Progenitor cell of endocrine pancreas (in vitro differentiated cells): ENCODE measurements around the gene NBEA. TPM values are rescaled to one million over a fixed set of nuclear protein-coding genes. Genes with fewer than 3 reads are reported as not detected.
A peak's percentile ranks its signal among the peaks of the same experiment; 100 is the strongest.

Experiments used
- DNase-seq: peaks from one replicate; pipeline ENCODE4 v3.0.0; 2021; ENCODE audit warnings: low spot score; ENCODE audit not compliant: unreplicated experiment
- H3K27ac Mint-ChIP-seq: 2 replicates; pipeline ENCODE4 v1.8.0; 2021; ENCODE audit warnings: mild to moderate bottlenecking, moderate library complexity, mixed read lengths
- H3K27me3 Mint-ChIP-seq: 2 replicates; pipeline ENCODE4 v1.8.0; 2021; ENCODE audit warnings: mixed read lengths
- H3K36me3 Mint-ChIP-seq: 2 replicates; pipeline ENCODE4 v1.8.0; 2022; ENCODE audit warnings: mixed read lengths; ENCODE audit not compliant: insufficient read depth
- H3K4me1 Mint-ChIP-seq: 2 replicates; pipeline ENCODE4 v1.8.0; 2021; ENCODE audit warnings: low read depth, mixed read lengths
- H3K4me3 Mint-ChIP-seq: 2 replicates; pipeline ENCODE4 v1.8.0; 2021; ENCODE audit warnings: low read depth, mild to moderate bottlenecking, moderate library complexity, mixed read lengths
- H3K9me3 Mint-ChIP-seq: 2 replicates; pipeline ENCODE4 v1.8.0; 2021; ENCODE audit warnings: low read depth, mixed read lengths
- long read RNA-seq: library from polyadenylated mRNA; unstranded; transcript quantifications from one replicate; pipeline ENCODE4 v2.0.0, GENCODE V29; 2020
- total RNA-seq: library from RNA; stranded (reverse); gene quantifications from 2 replicates; pipeline ENCODE4 v1.2.1, GENCODE V29; 2021
- TF ChIP-seq, protein P1 (sequence below): fragments of 200-600 bp; sonication (generic); IDR thresholded peaks from one replicate; pipeline ENCODE4 v1.5.0; 2021; ENCODE audit warnings: antibody characterized with exemption, mild to moderate bottlenecking; ENCODE audit not compliant: unreplicated experiment

NBEA gene, protein sequence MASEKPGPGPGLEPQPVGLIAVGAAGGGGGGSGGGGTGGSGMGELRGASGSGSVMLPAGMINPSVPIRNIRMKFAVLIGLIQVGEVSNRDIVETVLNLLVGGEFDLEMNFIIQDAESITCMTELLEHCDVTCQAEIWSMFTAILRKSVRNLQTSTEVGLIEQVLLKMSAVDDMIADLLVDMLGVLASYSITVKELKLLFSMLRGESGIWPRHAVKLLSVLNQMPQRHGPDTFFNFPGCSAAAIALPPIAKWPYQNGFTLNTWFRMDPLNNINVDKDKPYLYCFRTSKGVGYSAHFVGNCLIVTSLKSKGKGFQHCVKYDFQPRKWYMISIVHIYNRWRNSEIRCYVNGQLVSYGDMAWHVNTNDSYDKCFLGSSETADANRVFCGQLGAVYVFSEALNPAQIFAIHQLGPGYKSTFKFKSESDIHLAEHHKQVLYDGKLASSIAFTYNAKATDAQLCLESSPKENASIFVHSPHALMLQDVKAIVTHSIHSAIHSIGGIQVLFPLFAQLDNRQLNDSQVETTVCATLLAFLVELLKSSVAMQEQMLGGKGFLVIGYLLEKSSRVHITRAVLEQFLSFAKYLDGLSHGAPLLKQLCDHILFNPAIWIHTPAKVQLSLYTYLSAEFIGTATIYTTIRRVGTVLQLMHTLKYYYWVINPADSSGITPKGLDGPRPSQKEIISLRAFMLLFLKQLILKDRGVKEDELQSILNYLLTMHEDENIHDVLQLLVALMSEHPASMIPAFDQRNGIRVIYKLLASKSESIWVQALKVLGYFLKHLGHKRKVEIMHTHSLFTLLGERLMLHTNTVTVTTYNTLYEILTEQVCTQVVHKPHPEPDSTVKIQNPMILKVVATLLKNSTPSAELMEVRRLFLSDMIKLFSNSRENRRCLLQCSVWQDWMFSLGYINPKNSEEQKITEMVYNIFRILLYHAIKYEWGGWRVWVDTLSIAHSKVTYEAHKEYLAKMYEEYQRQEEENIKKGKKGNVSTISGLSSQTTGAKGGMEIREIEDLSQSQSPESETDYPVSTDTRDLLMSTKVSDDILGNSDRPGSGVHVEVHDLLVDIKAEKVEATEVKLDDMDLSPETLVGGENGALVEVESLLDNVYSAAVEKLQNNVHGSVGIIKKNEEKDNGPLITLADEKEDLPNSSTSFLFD (N-terminal part only)
- total RNA-seq: 20.9 and 21.7 TPM in 2 replicates
- long read RNA-seq, partial matches to known transcripts: 17 of 22 reads
- long read RNA-seq, other reads (novel, unspliced or antisense): 5 of 22 reads

GRCh38 chr13:34941835-34942731, at the start of gene NBEA:
Gene NBEA, plus strand, starts transcription at chr13:34942270. Its CDS starts 551 bp downstream, at chr13:34942821.
- TF ChIP-seq, protein P1, sequence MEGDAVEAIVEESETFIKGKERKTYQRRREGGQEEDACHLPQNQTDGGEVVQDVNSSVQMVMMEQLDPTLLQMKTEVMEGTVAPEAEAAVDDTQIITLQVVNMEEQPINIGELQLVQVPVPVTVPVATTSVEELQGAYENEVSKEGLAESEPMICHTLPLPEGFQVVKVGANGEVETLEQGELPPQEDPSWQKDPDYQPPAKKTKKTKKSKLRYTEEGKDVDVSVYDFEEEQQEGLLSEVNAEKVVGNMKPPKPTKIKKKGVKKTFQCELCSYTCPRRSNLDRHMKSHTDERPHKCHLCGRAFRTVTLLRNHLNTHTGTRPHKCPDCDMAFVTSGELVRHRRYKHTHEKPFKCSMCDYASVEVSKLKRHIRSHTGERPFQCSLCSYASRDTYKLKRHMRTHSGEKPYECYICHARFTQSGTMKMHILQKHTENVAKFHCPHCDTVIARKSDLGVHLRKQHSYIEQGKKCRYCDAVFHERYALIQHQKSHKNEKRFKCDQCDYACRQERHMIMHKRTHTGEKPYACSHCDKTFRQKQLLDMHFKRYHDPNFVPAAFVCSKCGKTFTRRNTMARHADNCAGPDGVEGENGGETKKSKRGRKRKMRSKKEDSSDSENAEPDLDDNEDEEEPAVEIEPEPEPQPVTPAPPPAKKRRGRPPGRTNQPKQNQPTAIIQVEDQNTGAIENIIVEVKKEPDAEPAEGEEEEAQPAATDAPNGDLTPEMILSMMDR: peak; percentile 32
- DNase-seq: peak; percentile 87
- H3K4me3 Mint-ChIP-seq: peak within 1 kb of the TSS; percentile 93
- peaks cover 19% of the 10 kb centered on the region for H3K4me1 Mint-ChIP-seq
- H3K27ac Mint-ChIP-seq: peak within 1 kb of the TSS; percentile 94
- H3K27me3 Mint-ChIP-seq: peaks cover 25% of the 10 kb centered on the region
- no peaks in the 10 kb centered on the region for H3K9me3 Mint-ChIP-seq
- no peaks in the 10 kb centered on the region for H3K36me3 Mint-ChIP-seq

- no peak overlapping the region for H3K27ac Mint-ChIP-seq
- H3K27me3 Mint-ChIP-seq: peaks cover 2% of the 10 kb centered on the region
- no peak for DNase-seq
- no peak overlapping the region for H3K4me3 Mint-ChIP-seq
- no peaks in the 10 kb centered on the region for H3K9me3 Mint-ChIP-seq
- TF ChIP-seq, protein P1: no peak
- H3K4me1 Mint-ChIP-seq: no peaks in the 10 kb centered on the region
- no peaks in the 10 kb centered on the region for H3K36me3 Mint-ChIP-seq
Measured at GRCh38 chr13:34894756-34895155, 47.3 kb upstream of the NBEA start.

DNA sequence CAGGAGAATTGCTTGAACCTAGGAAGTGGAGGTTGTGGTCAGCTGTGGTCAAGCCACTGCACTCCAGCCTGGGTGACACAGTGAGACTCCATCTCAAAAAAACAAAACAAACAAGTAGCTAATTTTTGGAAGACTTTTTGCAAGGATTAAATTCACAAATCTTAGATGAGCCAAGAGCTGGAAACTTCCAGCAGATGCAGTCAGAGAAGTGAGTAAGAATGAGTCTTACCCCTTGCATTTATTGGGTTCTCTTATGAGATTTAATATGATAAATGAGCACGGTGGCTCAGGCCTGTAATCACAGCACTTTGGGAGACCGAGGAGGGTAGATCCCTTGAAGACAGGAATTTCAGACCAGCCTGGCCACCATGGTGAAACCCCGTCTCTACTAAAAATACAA, 44.9 kb upstream of the NBEA start:
- peaks cover 9% of the 10 kb centered on the region for H3K27me3 Mint-ChIP-seq
- H3K4me1 Mint-ChIP-seq: no peaks in the 10 kb centered on the region
- TF ChIP-seq, protein P1: no peak
- no peaks in the 10 kb centered on the region for H3K9me3 Mint-ChIP-seq
- no peak overlapping the region for H3K4me3 Mint-ChIP-seq
- H3K36me3 Mint-ChIP-seq: no peaks in the 10 kb centered on the region
- DNase-seq: no peak
- no peak overlapping the region for H3K27ac Mint-ChIP-seq

GRCh38 chr13:34899888-34900287, 42.2 kb upstream of the NBEA start:
- H3K4me1 Mint-ChIP-seq: no peaks in the 10 kb centered on the region
- H3K27me3 Mint-ChIP-seq: peaks cover 9% of the 10 kb centered on the region
- H3K9me3 Mint-ChIP-seq: no peaks in the 10 kb centered on the region
- no peak for DNase-seq
- TF ChIP-seq, protein P1: no peak
- H3K4me3 Mint-ChIP-seq: no peak overlapping the region
- no peaks in the 10 kb centered on the region for H3K36me3 Mint-ChIP-seq
- no peak overlapping the region for H3K27ac Mint-ChIP-seq
